ENCODE measurements around the gene COBL.

COBL gene

DNA sequence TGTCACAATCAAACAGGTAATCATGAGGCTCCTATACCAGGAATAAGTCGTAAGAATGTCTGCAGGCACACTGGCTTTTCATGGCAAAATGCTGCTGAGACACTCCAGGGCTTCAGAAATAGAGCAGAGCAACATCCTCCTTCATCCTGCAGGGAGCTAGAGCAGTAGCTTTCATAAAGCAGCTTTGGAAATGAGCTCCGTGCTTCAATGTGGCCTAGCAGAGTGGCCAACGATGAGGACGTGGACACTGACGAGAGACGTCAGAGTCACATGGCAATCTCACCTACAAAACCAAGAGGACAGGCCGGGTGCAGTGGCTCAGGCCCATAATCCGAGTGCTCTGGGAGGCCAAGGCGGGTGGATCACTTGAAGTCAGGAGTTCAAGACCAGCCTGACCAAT is 9.8 kb downstream of the COBL start:
- DNase-seq (ENCODE audit: low spot score) = no peak
- no peak for FAIRE-seq

DNA sequence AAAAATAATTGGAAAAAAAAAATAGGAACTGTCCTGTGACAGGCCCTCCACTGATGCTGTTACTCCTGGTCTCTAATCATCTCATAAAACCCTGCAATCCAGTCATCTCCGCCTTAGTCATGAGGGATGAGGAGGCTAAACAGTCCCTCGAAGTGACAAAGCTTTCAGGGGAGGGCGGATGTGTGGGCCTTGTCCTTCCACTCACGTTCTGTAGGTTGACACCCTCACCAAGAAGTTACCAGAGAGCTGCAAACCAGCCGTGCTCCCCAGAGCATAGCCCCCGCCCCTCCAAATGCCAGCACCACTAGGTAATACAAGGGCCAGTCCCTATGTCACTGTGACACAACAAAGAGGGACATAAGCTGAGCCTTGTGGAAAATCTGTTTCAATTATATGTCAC is 11.9 kb downstream of the COBL start:
- DNase-seq (ENCODE audit: low spot score) (no peak), FAIRE-seq (peak; percentile 37)

GRCh38 chr7:51303142-51303525 is 13.5 kb downstream of the COBL start:
- peak; percentile 76 for FAIRE-seq

GRCh38 chr7:51301806-51302205 is 14.8 kb downstream of the COBL start:
- DNase-seq (ENCODE audit: low spot score) = no peak
- no peak for FAIRE-seq

More at GRCh38 chr7:51303142-51303525, 13.5 kb downstream of the COBL start:
- DNase-seq (ENCODE audit: low spot score) = no peak

GRCh38 chr7:51300762-51301674 is 15.6 kb downstream of the COBL start:
- no peak for DNase-seq (ENCODE audit: low spot score)
- peak; percentile 27 for FAIRE-seq

GRCh38 chr7:51299391-51300133 is 17.0 kb downstream of the COBL start:
- DNase-seq (ENCODE audit: low spot score) (no peak), FAIRE-seq (no peak)

DNA sequence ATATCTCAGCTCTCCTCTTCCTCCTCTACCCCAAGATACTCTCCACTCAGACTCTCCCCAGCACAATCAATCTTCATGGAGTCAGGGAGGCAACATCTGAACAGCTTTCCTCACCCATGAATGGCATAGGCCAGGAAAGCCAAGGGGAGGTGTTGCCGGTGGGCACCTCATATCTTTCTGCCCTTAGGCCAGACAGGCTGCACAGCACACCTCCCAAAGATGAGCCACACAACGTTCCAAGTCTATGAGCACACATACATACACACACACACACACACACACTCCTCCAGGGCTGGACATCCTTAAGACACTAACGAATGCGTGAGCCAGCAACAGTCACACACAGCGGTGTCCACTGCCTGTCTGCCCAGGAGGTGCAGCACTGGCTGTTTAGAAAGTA is 17.7 kb downstream of the COBL start:
- FAIRE-seq (peak; percentile 13), DNase-seq (ENCODE audit: low spot score) (no peak)

- FAIRE-seq (no peak), DNase-seq (ENCODE audit: low spot score) (no peak)
Observed at GRCh38 chr7:51297986-51298385, 18.6 kb downstream of the COBL start.

GRCh38 chr7:51295440-51296245 is 21.0 kb downstream of the COBL start:
- DNase-seq (ENCODE audit: low spot score) = no peak
- FAIRE-seq = no peak

DNA sequence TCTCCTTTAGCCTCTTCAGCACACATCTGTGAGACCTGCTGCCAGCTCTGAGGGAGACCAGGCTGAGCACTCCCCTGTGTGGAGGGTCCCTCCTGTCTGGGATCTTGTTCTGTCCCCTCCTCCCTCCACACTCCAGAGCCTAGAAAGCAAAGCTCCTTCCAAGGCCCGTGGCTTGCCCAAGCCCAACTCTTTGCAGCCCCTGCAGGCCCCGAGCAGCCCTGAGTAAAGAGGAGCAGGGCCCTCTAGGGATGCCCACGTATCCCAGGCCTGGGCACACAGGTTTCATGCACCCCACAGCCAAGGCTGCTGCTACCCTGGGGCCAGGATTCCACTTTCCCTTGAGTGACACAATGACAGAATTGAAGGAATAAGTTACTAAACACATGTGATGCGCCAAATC is 24.0 kb downstream of the COBL start:
- FAIRE-seq = no peak
- no peak for DNase-seq (ENCODE audit: low spot score)

DNA sequence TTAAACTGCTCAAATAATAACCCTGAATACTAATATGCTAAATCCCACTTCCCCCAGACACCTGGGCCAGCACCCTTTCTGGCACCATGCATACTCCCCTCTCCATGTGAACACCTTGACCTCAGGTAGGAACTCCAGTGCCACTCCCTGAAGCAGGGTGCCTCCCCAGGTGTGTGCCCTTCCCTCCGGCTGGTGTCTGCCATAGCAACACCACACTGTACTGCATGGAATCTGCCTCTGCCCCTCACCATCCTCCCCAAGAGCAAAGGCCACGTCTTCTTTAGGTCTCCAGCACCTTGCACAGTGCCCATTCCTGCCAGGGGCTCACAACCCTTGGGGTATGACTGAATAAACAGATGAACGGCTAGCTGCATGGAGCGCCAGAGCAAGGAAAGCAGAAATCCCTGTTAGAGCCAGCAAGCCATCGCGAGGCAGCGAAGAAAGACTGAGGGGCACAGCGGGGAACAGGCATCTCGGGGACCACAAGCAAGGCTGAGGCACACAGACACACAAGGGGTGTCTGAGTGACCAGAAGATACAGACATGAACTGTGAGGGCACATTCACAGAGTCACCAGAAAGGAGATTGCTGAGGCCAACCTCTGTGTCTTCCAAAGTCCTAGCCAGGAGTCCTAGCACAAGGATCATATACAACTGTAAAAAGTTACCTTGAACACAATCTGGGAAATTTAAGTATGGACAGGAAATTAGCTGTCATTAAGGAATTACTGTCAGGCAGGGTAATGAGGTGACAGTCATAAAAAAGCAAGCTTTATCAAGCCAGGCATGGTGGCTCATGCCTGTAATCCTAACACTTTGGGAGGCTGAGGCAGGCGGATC is 25.7 kb downstream of the COBL start:
- peak; percentile 55 for FAIRE-seq

DNA sequence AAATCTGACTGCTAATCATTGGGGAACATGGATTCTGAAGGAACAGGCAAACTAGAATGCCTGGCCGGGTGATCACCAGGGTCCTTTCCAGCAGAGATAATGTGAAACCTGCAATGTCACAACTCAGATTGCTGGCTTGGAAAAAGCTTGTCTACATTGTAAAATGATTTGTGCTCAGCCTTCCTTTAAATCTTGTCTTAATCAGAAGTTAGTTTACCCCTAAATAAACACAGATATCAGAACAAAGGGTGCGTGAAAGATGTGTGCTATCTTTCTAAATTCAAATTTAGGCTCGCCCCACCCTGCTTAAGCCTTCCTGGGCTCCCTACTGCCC is 26.3 kb downstream of the COBL start:
- FAIRE-seq = no peak
- no peak for DNase-seq (ENCODE audit: low spot score)

More for the DNA sequence above, 25.7 kb downstream of the COBL start:
- no peak for DNase-seq (ENCODE audit: low spot score)

GRCh38 chr7:51289623-51290303 is 26.8 kb downstream of the COBL start:
- no peak for DNase-seq (ENCODE audit: low spot score)
- no peak for FAIRE-seq

GRCh38 chr7:51288896-51289622 is 27.6 kb downstream of the COBL start:
- FAIRE-seq (no peak), DNase-seq (ENCODE audit: low spot score) (no peak)

GRCh38 chr7:51286401-51286800 is 30.2 kb downstream of the COBL start:
- FAIRE-seq = no peak
- no peak for DNase-seq (ENCODE audit: low spot score)

- FAIRE-seq (no peak), DNase-seq (ENCODE audit: low spot score) (no peak)
Observed at GRCh38 chr7:51280156-51280555, 36.5 kb downstream of the COBL start.

DNA sequence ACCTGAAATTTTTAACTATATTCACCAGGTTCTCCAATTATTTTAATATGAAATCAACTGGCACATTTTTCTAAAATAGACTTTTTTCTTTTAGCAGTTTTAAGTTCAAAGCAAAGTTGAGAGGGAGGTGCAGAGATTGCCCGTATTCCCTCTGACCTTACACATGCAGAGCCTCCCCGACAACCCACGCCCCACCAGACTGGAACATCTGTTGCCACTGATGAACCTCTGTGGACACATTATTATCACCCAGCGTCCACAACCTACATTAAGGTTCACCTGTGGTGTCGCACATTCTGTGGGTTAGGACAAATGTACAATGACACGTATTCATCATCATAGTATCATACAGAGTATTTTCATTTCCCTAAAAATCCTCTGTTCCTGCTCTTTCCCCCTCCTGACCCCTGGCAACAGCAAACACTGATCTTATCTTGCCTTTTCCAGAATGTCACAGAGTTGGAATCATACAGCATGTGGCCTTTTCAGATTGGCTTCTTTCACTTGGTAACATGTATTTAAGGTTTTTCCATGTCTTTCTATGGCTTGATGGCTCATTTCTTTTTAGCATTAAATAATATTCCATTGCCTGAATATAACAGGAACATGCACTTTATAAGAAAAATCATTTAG is 37.1 kb downstream of the COBL start:
- no peak for DNase-seq (ENCODE audit: low spot score)
- FAIRE-seq = no peak

DNA sequence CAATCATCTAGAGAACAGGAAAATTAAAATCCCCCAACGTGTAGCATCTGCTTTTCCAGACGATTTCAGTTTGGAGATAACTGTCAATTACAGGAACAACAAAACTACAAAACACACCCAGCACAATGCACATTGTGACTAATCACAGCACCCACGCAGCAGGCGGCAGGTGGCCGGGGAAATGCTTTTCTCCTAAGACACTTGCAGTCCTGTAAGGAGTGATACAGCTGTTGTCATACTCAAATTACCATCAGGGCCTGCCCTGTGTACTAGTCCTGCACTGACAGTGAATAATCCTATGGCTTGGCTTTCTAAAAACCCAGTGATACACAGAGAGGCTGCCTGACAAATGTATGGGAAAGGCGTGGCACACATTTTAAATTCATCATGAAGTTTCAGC is 37.8 kb downstream of the COBL start:
- DNase-seq (ENCODE audit: low spot score) (peak; percentile 37), FAIRE-seq (no peak)

DNA sequence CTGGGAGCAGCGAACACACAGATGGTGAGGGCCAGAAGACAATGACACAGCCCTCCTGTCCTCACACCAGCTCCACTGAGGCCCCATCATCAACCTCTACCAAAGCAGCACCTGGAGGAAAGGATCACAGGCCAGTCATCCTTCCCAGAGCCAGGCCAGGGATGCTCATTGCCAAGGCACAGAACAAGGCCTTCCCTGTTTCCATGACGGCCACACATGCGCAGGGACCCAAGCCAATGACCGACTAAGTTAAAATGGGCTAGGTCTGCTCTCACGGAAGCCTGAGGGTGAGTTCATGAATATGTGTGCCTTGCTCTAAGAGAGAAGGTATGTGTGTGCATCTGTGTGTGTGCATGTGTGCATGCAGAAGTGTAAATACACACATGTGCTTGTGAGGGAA is 39.6 kb downstream of the COBL start:
- DNase-seq (ENCODE audit: low spot score) = no peak
- peak; percentile 92 for FAIRE-seq
